ENCODE data around the gene NACC2. TPM values are rescaled to one million over a fixed set of nuclear protein-coding genes. Genes with fewer than 3 reads are reported as not detected.
"Not testable (repeated sequence)": the region's sequence is repeated elsewhere in the genome, so short reads cannot be mapped to it uniquely, and the experiment has no call there.

The NACC2 gene
- total and polyA plus RNA-seq, 2 donors (not counting 1 experiment from before 2014, with no cell fraction given), result 12.3 to 18.2 TPM

DNA sequence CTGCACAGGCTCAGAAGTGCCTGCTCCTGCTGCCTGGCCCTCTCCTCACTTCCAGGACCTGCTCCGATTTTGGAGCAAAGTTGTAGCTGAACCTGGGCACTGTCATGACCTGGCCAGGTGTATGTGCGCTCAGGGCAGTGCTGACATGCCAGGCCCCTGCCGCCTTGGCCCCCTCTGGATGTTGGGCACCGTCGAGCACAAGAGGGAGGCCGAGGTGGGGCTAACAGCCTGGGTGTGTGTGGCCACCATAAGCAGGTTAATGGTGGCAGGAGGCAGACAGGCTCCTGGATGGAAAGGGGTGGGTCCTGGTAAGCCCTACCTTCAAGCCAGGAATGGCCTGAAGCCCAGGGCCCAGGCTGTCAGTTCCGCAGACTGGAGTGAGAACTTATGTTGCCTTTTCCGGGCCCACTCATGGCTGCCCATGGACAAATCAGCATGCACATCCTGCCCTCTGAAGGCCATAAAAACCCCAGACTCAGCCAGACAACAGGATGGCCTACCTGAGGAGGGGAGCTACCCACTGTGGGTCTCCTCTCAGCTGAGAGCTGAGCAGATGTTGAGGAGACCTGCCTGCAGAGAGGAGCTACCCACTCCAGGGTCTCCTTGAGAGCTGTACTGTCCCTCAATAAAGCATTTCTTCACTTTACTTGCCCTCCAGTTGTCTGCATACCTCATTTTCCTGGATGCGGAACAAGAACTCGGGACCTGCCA, 66.2 kb downstream of the NACC2 start:
- H2AFZ ChIP-seq (ENCODE audit: low read length), result no peak overlapping the region
- no peak overlapping the region for H3K4me3 ChIP-seq (replicated peaks in 1 of 4; ENCODE audit: control extremely low read depth in 1 of 4, insufficient read depth in 1 of 4, low read depth in 3 of 4, low read length in 4 of 4)
- no peaks in the 10 kb centered on the region for H3K9me3 ChIP-seq (ENCODE audit: control insufficient read depth, insufficient read depth, low read depth, low read length)
- no peaks in the 10 kb centered on the region for H3K36me3 ChIP-seq (ENCODE audit: control insufficient read depth, insufficient read depth, low read length)
- H3K4me2 ChIP-seq (ENCODE audit: extremely low read depth, insufficient read depth, low read length), result no peak overlapping the region
- no peak overlapping the region for H3K27ac ChIP-seq (ENCODE audit: insufficient read depth, low read length)
- no peak overlapping the region for H3K9ac ChIP-seq (ENCODE audit: insufficient read depth, low read length)
- no peaks in the 10 kb centered on the region for H3K27me3 ChIP-seq (ENCODE audit: control insufficient read depth, insufficient read depth, low read length)
- TF ChIP-seq, protein P1, sequence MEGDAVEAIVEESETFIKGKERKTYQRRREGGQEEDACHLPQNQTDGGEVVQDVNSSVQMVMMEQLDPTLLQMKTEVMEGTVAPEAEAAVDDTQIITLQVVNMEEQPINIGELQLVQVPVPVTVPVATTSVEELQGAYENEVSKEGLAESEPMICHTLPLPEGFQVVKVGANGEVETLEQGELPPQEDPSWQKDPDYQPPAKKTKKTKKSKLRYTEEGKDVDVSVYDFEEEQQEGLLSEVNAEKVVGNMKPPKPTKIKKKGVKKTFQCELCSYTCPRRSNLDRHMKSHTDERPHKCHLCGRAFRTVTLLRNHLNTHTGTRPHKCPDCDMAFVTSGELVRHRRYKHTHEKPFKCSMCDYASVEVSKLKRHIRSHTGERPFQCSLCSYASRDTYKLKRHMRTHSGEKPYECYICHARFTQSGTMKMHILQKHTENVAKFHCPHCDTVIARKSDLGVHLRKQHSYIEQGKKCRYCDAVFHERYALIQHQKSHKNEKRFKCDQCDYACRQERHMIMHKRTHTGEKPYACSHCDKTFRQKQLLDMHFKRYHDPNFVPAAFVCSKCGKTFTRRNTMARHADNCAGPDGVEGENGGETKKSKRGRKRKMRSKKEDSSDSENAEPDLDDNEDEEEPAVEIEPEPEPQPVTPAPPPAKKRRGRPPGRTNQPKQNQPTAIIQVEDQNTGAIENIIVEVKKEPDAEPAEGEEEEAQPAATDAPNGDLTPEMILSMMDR (conservative IDR thresholded peaks at IDR 0.05 in 1 of 2, IDR thresholded peaks at IDR 0.05 in 1 of 2; ENCODE audit: low read depth in 1 of 2, low read length in 2 of 2), result no peak
- TF ChIP-seq EZH2 (IDR thresholded peaks at IDR 0.05; ENCODE audit: low read length, missing control alignments), result no peak
- DNase-seq (ENCODE audit: low read depth in 2 of 2), result no peak
- H3K79me2 ChIP-seq (ENCODE audit: control insufficient read depth, insufficient read depth, low read length), result no peaks in the 10 kb centered on the region
- H4K20me1 ChIP-seq (ENCODE audit: control insufficient read depth, extremely low read depth, insufficient read depth, low read length), result no peaks in the 10 kb centered on the region
- peaks cover 5% of the 10 kb centered on the region for H3K4me1 ChIP-seq (ENCODE audit: control insufficient read depth, extremely low read depth, insufficient read depth, low read length)

DNA sequence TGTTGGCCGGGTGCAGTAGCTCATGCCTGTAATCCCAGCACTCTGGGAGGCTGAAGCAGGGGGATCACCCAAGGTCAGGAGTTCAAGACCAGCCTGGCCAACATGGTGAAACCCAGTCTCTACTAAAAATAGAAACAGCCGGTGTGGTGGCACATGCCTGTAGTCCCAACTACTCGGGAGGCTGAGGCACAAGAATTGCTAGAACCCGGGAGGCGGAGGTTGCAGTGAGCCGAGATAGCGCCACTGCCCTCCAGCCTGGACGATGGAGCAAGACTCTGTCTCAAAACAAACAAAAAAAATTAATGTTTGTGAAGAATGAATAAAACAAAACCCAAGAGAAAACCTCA, 68.2 kb downstream of the NACC2 start:
- not testable (repeated sequence) for H3K27me3 ChIP-seq (ENCODE audit: control insufficient read depth, insufficient read depth, low read length); H3K4me2 ChIP-seq (ENCODE audit: extremely low read depth, insufficient read depth, low read length); H3K9me3 ChIP-seq (ENCODE audit: control insufficient read depth, insufficient read depth, low read depth, low read length); H3K4me1 ChIP-seq (ENCODE audit: control insufficient read depth, extremely low read depth, insufficient read depth, low read length); H4K20me1 ChIP-seq (ENCODE audit: control insufficient read depth, extremely low read depth, insufficient read depth, low read length); H3K36me3 ChIP-seq (ENCODE audit: control insufficient read depth, insufficient read depth, low read length); H3K79me2 ChIP-seq (ENCODE audit: control insufficient read depth, insufficient read depth, low read length); H3K9ac ChIP-seq (ENCODE audit: insufficient read depth, low read length); DNase-seq (ENCODE audit: low read depth in 2 of 2); H2AFZ ChIP-seq (ENCODE audit: low read length); H3K27ac ChIP-seq (ENCODE audit: insufficient read depth, low read length); H3K4me3 ChIP-seq (replicated peaks in 1 of 4; ENCODE audit: control extremely low read depth in 1 of 4, insufficient read depth in 1 of 4, low read depth in 3 of 4, low read length in 4 of 4)

DNA sequence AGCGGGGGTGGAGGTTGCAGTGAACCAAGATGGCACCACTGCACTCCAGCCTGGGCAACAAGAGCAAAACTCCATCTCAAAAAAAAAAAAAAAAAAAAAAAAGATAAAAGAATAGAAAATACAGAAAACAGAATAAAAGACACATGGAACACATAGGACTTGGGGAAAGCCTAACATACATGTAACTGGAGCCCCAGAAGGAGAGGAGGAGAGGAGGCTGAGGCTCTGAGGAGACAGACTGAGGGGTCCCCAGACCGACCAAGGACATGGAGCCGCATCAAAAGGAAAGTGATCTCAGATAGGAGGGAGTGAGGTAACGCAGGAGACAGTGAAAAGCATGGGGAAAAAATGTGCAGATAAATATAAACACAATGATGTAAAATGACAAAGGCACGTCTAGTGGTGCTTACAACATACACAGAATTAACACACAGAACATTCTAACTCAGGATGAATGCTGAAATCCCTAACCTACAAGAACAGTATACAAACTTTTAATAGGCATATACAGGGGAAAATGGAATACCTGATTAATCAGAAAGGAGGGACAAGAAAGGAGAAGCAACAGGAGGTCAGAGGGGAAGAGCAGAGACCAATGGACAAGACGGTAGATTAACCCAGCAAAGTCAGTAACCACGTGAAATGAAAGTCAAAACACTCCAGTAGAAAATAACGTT, 68.7 kb downstream of the NACC2 start:
- Histone ChIP-seq H3K9ac (ENCODE audit: insufficient read depth, low read length) (no peak overlapping the region), H3K27me3 (ENCODE audit: control insufficient read depth, insufficient read depth, low read length) (no peaks in the 10 kb centered on the region), H3K9me3 (ENCODE audit: control insufficient read depth, insufficient read depth, low read depth, low read length) (no peaks in the 10 kb centered on the region), H2AFZ (ENCODE audit: low read length) (no peak overlapping the region), H4K20me1 (ENCODE audit: control insufficient read depth, extremely low read depth, insufficient read depth, low read length) (no peaks in the 10 kb centered on the region), H3K4me2 (ENCODE audit: extremely low read depth, insufficient read depth, low read length) (no peak overlapping the region), H3K79me2 (ENCODE audit: control insufficient read depth, insufficient read depth, low read length) (no peaks in the 10 kb centered on the region), H3K4me1 (ENCODE audit: control insufficient read depth, extremely low read depth, insufficient read depth, low read length) (peaks cover 8% of the 10 kb centered on the region), H3K36me3 (ENCODE audit: control insufficient read depth, insufficient read depth, low read length) (no peaks in the 10 kb centered on the region), H3K4me3 (replicated peaks in 1 of 4; ENCODE audit: control extremely low read depth in 1 of 4, insufficient read depth in 1 of 4, low read depth in 3 of 4, low read length in 4 of 4) (no peak overlapping the region), H3K27ac (ENCODE audit: insufficient read depth, low read length) (no peak overlapping the region)
- TF ChIP-seq, protein P1 (conservative IDR thresholded peaks at IDR 0.05 in 1 of 2, IDR thresholded peaks at IDR 0.05 in 1 of 2; ENCODE audit: low read depth in 1 of 2, low read length in 2 of 2), result no peak
- TF ChIP-seq EZH2 (IDR thresholded peaks at IDR 0.05; ENCODE audit: low read length, missing control alignments), result no peak
- DNase-seq (ENCODE audit: low read depth in 2 of 2), result no peak

Measured in fibroblast of lung (primary cell).